MM.1S (cell line): Measurements from ENCODE around the gene ITPRIPL2.

Experiments used
- DNase-seq: peaks from one replicate; pipeline ENCODE4 v3.0.0-alpha.2; 2015
- H2AFZ ChIP-seq: fragments of 300-600 bp; sonication (generic); 2 replicates; pipeline ENCODE4 v1.6.0; 2016; ENCODE audit warnings: antibody characterized with exemption, low read length
- H3F3A ChIP-seq: fragments of 300-600 bp; sonication (generic); 2 replicates; pipeline ENCODE4 v1.6.1; 2016; ENCODE audit warnings: mild to moderate bottlenecking, antibody characterized with exemption, low read length, moderate library complexity, mixed read lengths; ENCODE audit not compliant: insufficient read depth
- H3K27ac ChIP-seq: fragments of 300-600 bp; sonication (generic); 2 replicates; pipeline ENCODE4 v1.5.1; 2016; ENCODE audit warnings: mild to moderate bottlenecking, low read length
- H3K27me3 ChIP-seq: fragments of 300-600 bp; sonication (generic); replicated peaks from 2 replicates; pipeline ENCODE4 v1.6.0; 2016; ENCODE audit warnings: low read length; ENCODE audit not compliant: insufficient read depth
- H3K36me3 ChIP-seq: fragments of 300-600 bp; sonication (generic); replicated peaks from 2 replicates; pipeline ENCODE4 v1.6.1; 2016; ENCODE audit warnings: mild to moderate bottlenecking, low read length, mixed read lengths; ENCODE audit not compliant: insufficient read depth
- H3K4me1 ChIP-seq: fragments of 300-600 bp; sonication (generic); 2 replicates; pipeline ENCODE4 v1.6.1; 2016; ENCODE audit warnings: low read length, mixed read lengths
- H3K4me2 ChIP-seq: fragments of 300-600 bp; sonication (generic); 2 replicates; pipeline ENCODE4 v1.6.0; 2016; ENCODE audit warnings: low read depth, low read length
- H3K4me3 ChIP-seq: fragments of 300-600 bp; sonication (generic); 2 replicates; pipeline ENCODE4 v1.5.1; 2016; ENCODE audit warnings: low read length, mixed read lengths
- H3K79me2 ChIP-seq: fragments of 300-600 bp; sonication (generic); 2 replicates; pipeline ENCODE4 v1.6.1; 2016; ENCODE audit warnings: mixed run types, low read length, mixed read lengths
- H3K9ac ChIP-seq: fragments of 300-600 bp; sonication (generic); 2 replicates; pipeline ENCODE4 v1.6.1; 2016; ENCODE audit warnings: low read length, mixed read lengths
- H3K9me2 ChIP-seq: fragments of 300-600 bp; sonication (generic); replicated peaks from 2 replicates; pipeline ENCODE4 v1.6.1; 2016; ENCODE audit warnings: mild to moderate bottlenecking, low read length, mixed read lengths; ENCODE audit not compliant: insufficient read depth
- H3K9me3 ChIP-seq: fragments of 300-600 bp; sonication (generic); replicated peaks from 2 replicates; pipeline ENCODE4 v1.6.1; 2016; ENCODE audit warnings: mild to moderate bottlenecking, low read length, mixed read lengths; ENCODE audit not compliant: insufficient read depth
- H4K20me1 ChIP-seq: fragments of 300-600 bp; sonication (generic); 2 replicates; pipeline ENCODE4 v1.6.1; 2016; ENCODE audit warnings: mild to moderate bottlenecking, low read length, moderate library complexity, mixed read lengths; ENCODE audit not compliant: insufficient read depth
- CTCF ChIP-seq: fragments of 300-600 bp; sonication (generic); IDR thresholded peaks from 2 replicates; pipeline ENCODE4 v1.5.1; 2016; ENCODE audit warnings: antibody characterized with exemption, low read length, mixed read lengths
- EZH2 ChIP-seq: fragments of 300-600 bp; sonication (generic); optimal IDR thresholded peaks from 2 replicates; pipeline ENCODE3; 2017; ENCODE audit warnings: low read depth, mild to moderate bottlenecking, antibody characterized with exemption, low read length, mixed read lengths
- EZH2phosphoT487 ChIP-seq: fragments of 300-600 bp; sonication (generic); IDR thresholded peaks from 2 replicates; pipeline ENCODE4 v1.6.1; 2018; ENCODE audit warnings: antibody characterized with exemption, low read length

Gene ITPRIPL2

DNA sequence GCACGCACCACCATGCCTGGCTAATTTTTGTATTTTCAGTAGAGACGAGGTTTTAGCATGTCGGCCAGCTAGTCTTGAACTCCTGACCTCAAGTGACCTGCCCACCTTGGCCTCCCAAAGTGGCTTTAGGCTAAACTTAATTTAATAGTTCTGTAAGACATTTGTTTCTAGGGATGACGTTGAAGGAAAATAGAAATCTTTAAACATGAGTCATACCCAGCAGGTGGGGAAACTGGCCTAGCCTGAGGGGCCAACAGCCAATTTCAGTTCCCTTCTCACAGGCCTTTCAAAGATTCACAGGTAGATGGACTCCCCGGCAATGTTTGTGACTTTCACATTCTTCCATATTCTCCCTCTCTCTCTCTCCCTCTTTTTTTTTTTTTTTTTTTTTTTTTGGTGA, 18.1 kb upstream of the ITPRIPL2 start:
- Histone ChIP-seq H2AFZ (0 out of 2 replicates have a peak overlapping the region, but pooled peaks have one; percentile 27), H3F3A (no peaks in the 10 kb centered on the region), H3K9me2 (no peaks in the 10 kb centered on the region), H3K79me2 (no peaks in the 10 kb centered on the region), H3K36me3 (no peaks in the 10 kb centered on the region), H3K27ac (no peak overlapping the region), H3K4me1 (no peaks in the 10 kb centered on the region), H4K20me1 (no peaks in the 10 kb centered on the region), H3K4me2 (no peak overlapping the region), H3K27me3 (no peaks in the 10 kb centered on the region), H3K4me3 (no peak overlapping the region), H3K9me3 (no peaks in the 10 kb centered on the region), H3K9ac (no peak overlapping the region)
- TF ChIP-seq EZH2 (no peak), EZH2phosphoT487 (no peak), CTCF (no peak)
- DNase-seq = no peak

DNA sequence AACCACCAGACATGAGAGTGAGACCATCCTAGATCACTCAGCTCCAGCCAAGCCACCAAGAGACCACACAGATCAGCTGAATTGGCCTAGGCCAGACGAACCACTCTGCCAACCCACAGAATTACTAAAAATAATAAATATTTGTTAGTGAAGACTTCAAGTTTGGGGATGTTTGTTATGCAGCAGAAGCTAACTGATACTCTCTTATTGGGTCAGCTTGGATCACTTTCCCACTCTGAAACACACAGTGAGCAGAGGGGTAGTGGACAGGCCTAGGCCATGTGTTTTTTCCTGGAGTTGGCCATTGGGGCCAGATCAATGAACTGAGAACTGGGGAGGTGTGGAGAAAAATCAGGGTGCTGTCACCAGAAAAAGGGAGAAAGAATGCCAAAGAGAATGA, 15.6 kb upstream of the ITPRIPL2 start:
- Histone ChIP-seq H3K27me3 (no peaks in the 10 kb centered on the region), H3K9ac (no peak overlapping the region), H3K4me1 (no peaks in the 10 kb centered on the region), H3K27ac (no peak overlapping the region), H3K4me3 (no peak overlapping the region), H3K4me2 (no peak overlapping the region), H3F3A (no peaks in the 10 kb centered on the region), H3K36me3 (no peaks in the 10 kb centered on the region), H4K20me1 (no peaks in the 10 kb centered on the region), H3K9me2 (no peaks in the 10 kb centered on the region), H3K79me2 (no peaks in the 10 kb centered on the region), H2AFZ (no peak overlapping the region), H3K9me3 (no peaks in the 10 kb centered on the region)
- no peak for DNase-seq
- no peak for TF ChIP-seq EZH2phosphoT487
- TF ChIP-seq EZH2 = no peak
- no peak for TF ChIP-seq CTCF

DNA sequence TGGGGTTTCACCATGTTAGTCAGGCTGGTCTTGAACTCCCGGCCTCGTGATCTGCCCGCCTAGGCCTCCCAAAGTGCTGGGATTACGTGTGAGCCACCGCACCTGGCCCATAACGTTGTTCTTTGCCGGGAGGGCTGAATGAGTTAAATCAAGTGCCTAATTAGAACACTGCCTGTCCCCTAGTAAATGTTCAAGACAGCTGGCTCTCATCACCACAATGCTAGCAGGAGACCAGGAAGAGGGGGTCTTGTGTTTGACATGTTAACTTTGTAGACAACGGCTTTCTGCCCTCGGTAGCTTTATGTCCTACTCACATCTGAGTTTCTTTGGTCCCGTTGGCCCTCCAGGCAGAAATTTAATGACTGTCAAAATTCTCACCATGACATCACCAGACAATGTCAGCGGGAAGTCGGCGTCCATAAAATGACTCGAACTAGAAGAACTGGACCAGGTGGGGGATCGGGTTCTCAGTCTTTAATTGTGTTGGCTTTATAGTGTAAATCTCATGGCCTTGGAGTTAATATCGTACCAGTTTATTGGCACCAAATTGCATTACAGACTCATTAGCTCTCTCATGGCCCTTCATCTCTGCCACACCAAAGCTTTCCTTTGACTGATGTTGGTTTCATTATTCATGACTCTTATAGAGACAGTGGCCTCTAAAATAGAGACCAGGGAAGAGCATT, 11.4 kb upstream of the ITPRIPL2 start:
- no peak overlapping the region for H3K27ac ChIP-seq
- DNase-seq = no peak
- H3K79me2 ChIP-seq = no peaks in the 10 kb centered on the region
- H3K9me3 ChIP-seq = no peaks in the 10 kb centered on the region
- H3K9me2 ChIP-seq = no peaks in the 10 kb centered on the region
- no peaks in the 10 kb centered on the region for H3K36me3 ChIP-seq
- no peaks in the 10 kb centered on the region for H3K4me1 ChIP-seq
- no peaks in the 10 kb centered on the region for H3K27me3 ChIP-seq
- no peak overlapping the region for H3K9ac ChIP-seq
- H3K4me2 ChIP-seq = no peak overlapping the region
- TF ChIP-seq EZH2phosphoT487 (no peak), EZH2 (no peak), CTCF (no peak)
- H3F3A ChIP-seq = no peaks in the 10 kb centered on the region
- H3K4me3 ChIP-seq = no peak overlapping the region
- H2AFZ ChIP-seq = no peak overlapping the region
- no peaks in the 10 kb centered on the region for H4K20me1 ChIP-seq
